Measurements from ENCODE around the gene RNU2-63P.

DNA sequence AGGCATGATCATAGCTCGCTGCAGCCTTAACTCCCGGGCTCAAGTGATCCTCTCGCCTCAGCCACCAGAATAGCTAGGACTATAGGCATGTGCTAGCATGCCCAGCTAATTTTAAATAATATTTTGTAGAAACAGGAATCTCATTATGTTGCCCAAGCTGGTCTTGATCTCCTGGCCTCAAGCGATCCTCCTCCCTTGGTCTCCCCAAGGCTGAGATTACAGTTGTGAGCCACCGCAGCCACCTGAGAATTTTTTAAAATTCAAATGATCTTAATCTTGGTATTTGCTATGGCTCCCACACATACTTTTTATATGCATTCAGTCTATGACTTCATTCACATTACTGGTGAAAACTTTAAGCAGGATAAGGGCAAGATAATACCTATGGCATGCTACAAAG, 26.1 kb upstream of the RNU2-63P start:
- TF ChIP-seq, protein P1, sequence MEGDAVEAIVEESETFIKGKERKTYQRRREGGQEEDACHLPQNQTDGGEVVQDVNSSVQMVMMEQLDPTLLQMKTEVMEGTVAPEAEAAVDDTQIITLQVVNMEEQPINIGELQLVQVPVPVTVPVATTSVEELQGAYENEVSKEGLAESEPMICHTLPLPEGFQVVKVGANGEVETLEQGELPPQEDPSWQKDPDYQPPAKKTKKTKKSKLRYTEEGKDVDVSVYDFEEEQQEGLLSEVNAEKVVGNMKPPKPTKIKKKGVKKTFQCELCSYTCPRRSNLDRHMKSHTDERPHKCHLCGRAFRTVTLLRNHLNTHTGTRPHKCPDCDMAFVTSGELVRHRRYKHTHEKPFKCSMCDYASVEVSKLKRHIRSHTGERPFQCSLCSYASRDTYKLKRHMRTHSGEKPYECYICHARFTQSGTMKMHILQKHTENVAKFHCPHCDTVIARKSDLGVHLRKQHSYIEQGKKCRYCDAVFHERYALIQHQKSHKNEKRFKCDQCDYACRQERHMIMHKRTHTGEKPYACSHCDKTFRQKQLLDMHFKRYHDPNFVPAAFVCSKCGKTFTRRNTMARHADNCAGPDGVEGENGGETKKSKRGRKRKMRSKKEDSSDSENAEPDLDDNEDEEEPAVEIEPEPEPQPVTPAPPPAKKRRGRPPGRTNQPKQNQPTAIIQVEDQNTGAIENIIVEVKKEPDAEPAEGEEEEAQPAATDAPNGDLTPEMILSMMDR (IDR thresholded peaks at IDR 0.05; ENCODE audit: poor library complexity): no peak
- no peak for TF ChIP-seq EZH2phosphoT487 (IDR thresholded peaks at IDR 0.05; ENCODE audit: low read depth, severe bottlenecking, unreplicated experiment)
